ENCODE results near the gene PRPSAP1. TPM values are rescaled to one million over a fixed set of nuclear protein-coding genes. Genes with fewer than 3 reads are reported as not detected.
A peak's percentile ranks its signal among the peaks of the same experiment; 100 is the strongest.

PRPSAP1 gene
- total RNA-seq, 6 donors from 2014 or later, result 37.3 to 172 (median 59.2) TPM

DNA sequence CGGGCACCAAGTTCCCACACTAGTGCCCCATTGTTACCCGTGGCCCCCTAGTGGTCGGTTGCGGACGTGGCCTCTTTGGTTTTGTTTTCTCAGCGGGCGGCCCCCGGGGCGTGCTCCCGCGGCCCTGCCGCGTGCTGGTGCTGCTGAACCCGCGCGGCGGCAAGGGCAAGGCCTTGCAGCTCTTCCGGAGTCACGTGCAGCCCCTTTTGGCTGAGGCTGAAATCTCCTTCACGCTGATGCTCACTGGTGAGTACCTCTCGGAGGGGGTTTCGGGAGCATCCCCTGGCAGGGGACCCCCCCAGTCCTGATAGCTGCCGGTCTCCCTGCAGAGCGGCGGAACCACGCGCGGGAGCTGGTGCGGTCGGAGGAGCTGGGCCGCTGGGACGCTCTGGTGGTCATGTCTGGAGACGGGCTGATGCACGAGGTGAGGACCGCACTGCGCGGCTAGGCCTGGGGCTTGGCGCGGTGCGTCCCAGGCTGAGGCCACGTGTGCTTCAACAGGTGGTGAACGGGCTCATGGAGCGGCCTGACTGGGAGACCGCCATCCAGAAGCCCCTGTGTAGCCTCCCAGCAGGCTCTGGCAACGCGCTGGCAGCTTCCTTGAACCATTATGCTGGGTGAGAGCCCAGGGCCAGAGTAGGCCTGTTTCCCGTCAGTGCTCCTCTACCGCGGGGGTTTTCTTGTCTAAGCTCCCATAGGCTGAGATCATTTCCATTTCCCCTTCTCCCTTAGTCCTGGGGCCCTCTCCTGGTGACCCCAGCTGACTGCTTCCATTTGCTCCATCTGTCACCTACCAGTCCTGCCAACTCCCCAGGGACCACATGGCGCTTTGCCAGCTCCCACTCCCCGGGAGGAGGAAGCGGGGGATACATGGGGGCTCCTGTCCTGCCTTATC, 32.4 kb upstream of the PRPSAP1 start:
- peaks cover 29 to 58% (median 44%) of the 10 kb centered on the region in 4 donors for H3K4me1 ChIP-seq
- H3K4me3 ChIP-seq, result peak overlapping the region in 3 of 4 donors; percentile 64 to 69 (median 67)
- peak overlapping the region; percentile 82 to 91 (median 88) for H3K27ac ChIP-seq
- H3K36me3 ChIP-seq, result peaks cover 0 to 24% (median 7%) of the 10 kb centered on the region in 4 donors
- ATAC-seq (ENCODE audit: low FRiP score in 2 of 2), result peak; percentile 67 to 69
- WGBS, 2 donors, result 26 to 39% methylated on average over 13 to 36 of the region's 52 CpGs
- H3K9me3 ChIP-seq, result no peaks in the 10 kb centered on the region
- peak; percentile 81 to 90 for DNase-seq
- no peaks in the 10 kb centered on the region for H3K27me3 ChIP-seq
- no peak for TF ChIP-seq POLR2AphosphoS5 (IDR thresholded peaks at IDR 0.05)
- TF ChIP-seq, protein P1, sequence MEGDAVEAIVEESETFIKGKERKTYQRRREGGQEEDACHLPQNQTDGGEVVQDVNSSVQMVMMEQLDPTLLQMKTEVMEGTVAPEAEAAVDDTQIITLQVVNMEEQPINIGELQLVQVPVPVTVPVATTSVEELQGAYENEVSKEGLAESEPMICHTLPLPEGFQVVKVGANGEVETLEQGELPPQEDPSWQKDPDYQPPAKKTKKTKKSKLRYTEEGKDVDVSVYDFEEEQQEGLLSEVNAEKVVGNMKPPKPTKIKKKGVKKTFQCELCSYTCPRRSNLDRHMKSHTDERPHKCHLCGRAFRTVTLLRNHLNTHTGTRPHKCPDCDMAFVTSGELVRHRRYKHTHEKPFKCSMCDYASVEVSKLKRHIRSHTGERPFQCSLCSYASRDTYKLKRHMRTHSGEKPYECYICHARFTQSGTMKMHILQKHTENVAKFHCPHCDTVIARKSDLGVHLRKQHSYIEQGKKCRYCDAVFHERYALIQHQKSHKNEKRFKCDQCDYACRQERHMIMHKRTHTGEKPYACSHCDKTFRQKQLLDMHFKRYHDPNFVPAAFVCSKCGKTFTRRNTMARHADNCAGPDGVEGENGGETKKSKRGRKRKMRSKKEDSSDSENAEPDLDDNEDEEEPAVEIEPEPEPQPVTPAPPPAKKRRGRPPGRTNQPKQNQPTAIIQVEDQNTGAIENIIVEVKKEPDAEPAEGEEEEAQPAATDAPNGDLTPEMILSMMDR (IDR thresholded peaks at IDR 0.05), result peak; percentile 87 to 95 (median 92)

GRCh38 chr17:76384987-76385891, 31.5 kb upstream of the PRPSAP1 start:
- H3K4me1 ChIP-seq, result peaks cover 29 to 60% (median 44%) of the 10 kb centered on the region in 4 donors

DNA sequence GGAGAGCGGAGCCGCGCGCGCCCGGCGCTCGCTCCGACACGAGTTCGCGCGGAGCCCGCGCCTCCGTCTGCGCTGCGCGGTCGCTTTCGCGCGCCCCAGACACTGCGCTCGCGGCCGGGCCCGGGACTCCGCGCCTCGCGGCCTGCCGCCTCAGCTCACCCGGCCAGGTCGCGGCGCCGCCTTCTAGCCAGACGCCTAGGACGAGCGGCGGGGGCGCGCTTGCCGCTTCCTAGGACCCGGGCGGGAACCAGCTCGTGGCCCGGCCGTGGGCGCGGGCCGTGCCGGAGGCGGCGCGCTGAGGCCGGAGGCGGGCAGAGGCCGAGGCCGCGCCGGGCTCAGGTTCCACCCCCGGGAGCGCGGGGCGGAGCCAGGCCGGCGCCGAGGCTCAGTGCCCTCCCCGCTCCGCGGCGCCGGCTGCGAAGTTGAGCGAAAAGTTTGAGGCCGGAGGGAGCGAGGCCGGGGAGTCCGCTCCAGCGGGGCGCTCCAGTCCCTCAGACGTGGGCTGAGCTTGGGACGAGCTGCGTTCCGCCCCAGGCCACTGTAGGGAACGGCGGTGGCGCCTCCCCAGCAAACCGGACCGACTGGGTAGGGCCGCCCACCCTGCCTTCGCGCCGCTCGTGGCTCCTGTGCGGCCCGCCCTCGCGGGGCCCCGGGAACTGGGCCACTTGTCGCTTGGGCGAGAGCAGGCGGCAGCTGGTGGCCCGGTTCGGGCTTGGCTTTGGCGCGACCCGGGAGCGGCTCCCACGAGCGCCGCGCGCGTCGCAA, 30.7 kb upstream of the PRPSAP1 start, which contains the start of gene SPHK1:
TSS of gene SPHK1 (plus strand) at position 388 of the 765 bp plus-strand sequence. CDS start 1,036 bp downstream, outside the sequence.
- H3K27me3 ChIP-seq, result no peaks in the 10 kb centered on the region
- H3K36me3 ChIP-seq, result peaks cover 0 to 9% (median 0%) of the 10 kb centered on the region in 4 donors
- TF ChIP-seq POLR2AphosphoS5 (IDR thresholded peaks at IDR 0.05) (peak; percentile 16 to 43), EP300 (IDR thresholded peaks at IDR 0.05) (no peak), POLR2A (IDR thresholded peaks at IDR 0.05) (peak in 3 of 4 donors; percentile 40 to 52 (median 49))
- TF ChIP-seq, protein P1 (IDR thresholded peaks at IDR 0.05), result peak in 1 of 6 experiments; percentile 0
- ATAC-seq (ENCODE audit: low FRiP score in 2 of 2), result peak; percentile 77 to 88
- peak within 1 kb of the TSS; percentile 82 to 91 (median 88) for H3K27ac ChIP-seq
- 1% methylated on average over 17 of the region's 118 CpGs; no CpG with 5 or more reads in 1 of the 2 donors for WGBS, 2 donors
- peak; percentile 56 to 96 for DNase-seq
- H3K4me1 ChIP-seq, result peaks cover 29 to 60% (median 44%) of the 10 kb centered on the region in 4 donors
- H3K9me3 ChIP-seq, result no peaks in the 10 kb centered on the region
- peak within 1 kb of the TSS; percentile 64 to 69 (median 68) for H3K4me3 ChIP-seq

More at GRCh38 chr17:76384987-76385891, 31.5 kb upstream of the PRPSAP1 start:
- H3K27ac ChIP-seq, result peak overlapping the region; percentile 82 to 91 (median 88)
- WGBS, 2 donors, result 0 to 1% methylated on average over 17 to 46 of the region's 74 CpGs
- DNase-seq (peak; percentile 61 to 88), ATAC-seq (ENCODE audit: low FRiP score in 2 of 2) (peak in 1 of 2 donors; percentile 69)
- H3K27me3 ChIP-seq, result no peaks in the 10 kb centered on the region
- no peak for TF ChIP-seq POLR2AphosphoS5 (IDR thresholded peaks at IDR 0.05)
- no peak for TF ChIP-seq EP300 (IDR thresholded peaks at IDR 0.05)
- TF ChIP-seq, protein P1 (IDR thresholded peaks at IDR 0.05), result no peak
- TF ChIP-seq POLR2A (IDR thresholded peaks at IDR 0.05), result no peak
- peak overlapping the region; percentile 64 to 69 (median 68) for H3K4me3 ChIP-seq
- H3K36me3 ChIP-seq, result peaks cover 0 to 15% (median 0%) of the 10 kb centered on the region in 4 donors
- H3K9me3 ChIP-seq, result no peaks in the 10 kb centered on the region

Measured in upper lobe of left lung (tissue), 6 donors.